Esophagus muscularis mucosa (tissue), 4 donors: Measurements from ENCODE around the gene USP35.

Experiments
- EP300 ChIP-seq: sonication (generic); formaldehyde crosslinking; IDR thresholded peaks from one replicate; pipeline ENCODE4 v1.6.1; 2017; ENCODE audit warnings: antibody characterized with exemption
- POLR2A ChIP-seq: fragments of 450-650 bp; IDR thresholded peaks from one replicate; pipeline ENCODE4 v1.6.1; 2017; ENCODE audit warnings: antibody characterized with exemption, moderate library complexity, mild to moderate bottlenecking, low read depth
- POLR2AphosphoS5 ChIP-seq, 2 donors: sonication (generic); formaldehyde crosslinking; IDR thresholded peaks; one replicate each; pipeline ENCODE4 v1.6.1; 2017; ENCODE audit warnings: antibody characterized with exemption in 2 of 2
- TF ChIP-seq, protein P1 (sequence below), 3 experiments: fragments of 200-600 bp in 2 of 3; fragments of 450-650 bp in 1 of 3; sonication (generic) in 2 of 3; IDR thresholded peaks; one replicate each; pipeline ENCODE4 v1.5.1; 2017 to 2019; ENCODE audit warnings: antibody characterized with exemption in 3 of 3, mild to moderate bottlenecking in 2 of 3, moderate library complexity in 1 of 3

DNA sequence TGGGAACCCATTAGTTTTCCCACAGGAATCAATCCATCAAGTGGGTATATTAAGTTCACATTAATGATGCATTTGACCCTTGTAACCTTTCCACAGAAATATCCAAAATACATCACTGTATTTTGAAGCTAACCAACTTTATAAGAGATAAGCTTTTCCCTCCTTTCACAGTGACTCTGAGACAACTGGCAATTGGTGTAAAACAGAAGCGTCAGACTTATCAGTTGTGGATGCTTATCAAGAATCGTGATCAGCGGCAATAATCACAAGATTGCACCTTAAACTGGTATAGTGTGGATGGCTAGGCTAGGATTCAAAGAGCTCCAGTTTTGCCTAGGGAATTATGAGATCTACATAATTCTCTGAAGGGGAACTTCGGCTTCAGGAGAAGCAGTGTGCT, 73.1 kb downstream of the USP35 start:
- TF ChIP-seq, protein P1, sequence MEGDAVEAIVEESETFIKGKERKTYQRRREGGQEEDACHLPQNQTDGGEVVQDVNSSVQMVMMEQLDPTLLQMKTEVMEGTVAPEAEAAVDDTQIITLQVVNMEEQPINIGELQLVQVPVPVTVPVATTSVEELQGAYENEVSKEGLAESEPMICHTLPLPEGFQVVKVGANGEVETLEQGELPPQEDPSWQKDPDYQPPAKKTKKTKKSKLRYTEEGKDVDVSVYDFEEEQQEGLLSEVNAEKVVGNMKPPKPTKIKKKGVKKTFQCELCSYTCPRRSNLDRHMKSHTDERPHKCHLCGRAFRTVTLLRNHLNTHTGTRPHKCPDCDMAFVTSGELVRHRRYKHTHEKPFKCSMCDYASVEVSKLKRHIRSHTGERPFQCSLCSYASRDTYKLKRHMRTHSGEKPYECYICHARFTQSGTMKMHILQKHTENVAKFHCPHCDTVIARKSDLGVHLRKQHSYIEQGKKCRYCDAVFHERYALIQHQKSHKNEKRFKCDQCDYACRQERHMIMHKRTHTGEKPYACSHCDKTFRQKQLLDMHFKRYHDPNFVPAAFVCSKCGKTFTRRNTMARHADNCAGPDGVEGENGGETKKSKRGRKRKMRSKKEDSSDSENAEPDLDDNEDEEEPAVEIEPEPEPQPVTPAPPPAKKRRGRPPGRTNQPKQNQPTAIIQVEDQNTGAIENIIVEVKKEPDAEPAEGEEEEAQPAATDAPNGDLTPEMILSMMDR (IDR thresholded peaks at IDR 0.05) = no peak
- TF ChIP-seq POLR2A (no peak), EP300 (no peak), POLR2AphosphoS5 (IDR thresholded peaks at IDR 0.05) (no peak)
